ENCODE data around the gene MAG. TPM values are rescaled to one million over a fixed set of nuclear protein-coding genes. Genes with fewer than 3 reads are reported as not detected.

Gene MAG
- polyA plus RNA-seq, 3 donors = not detected

GRCh38 chr19:35294859-35295791, 3.2 kb downstream of the MAG start:
- Histone ChIP-seq H3K9ac (ENCODE audit: insufficient read depth, low read length, poor library complexity, severe bottlenecking) (no peak overlapping the region), H3K9me3 (replicated peaks in 1 of 2; ENCODE audit: control insufficient read depth in 1 of 2, insufficient read depth in 1 of 2, low read length in 2 of 2) (no peaks in the 10 kb centered on the region), H2AFZ (ENCODE audit: insufficient read depth, low read depth, low read length, poor library complexity, severe bottlenecking) (peak overlapping the region; percentile 16), H3K27me3 (ENCODE audit: control insufficient read depth in 2 of 2, insufficient read depth in 2 of 2, low read length in 2 of 2) (peaks cover 0 to 7% of the 10 kb centered on the region in 2 donors), H4K20me1 (ENCODE audit: insufficient read depth, low read length) (no peaks in the 10 kb centered on the region), H3K4me1 (ENCODE audit: control insufficient read depth in 1 of 2, insufficient read depth in 2 of 2, low read length in 2 of 2) (peaks cover 12 to 13% of the 10 kb centered on the region in 2 donors), H3K36me3 (replicated peaks in 1 of 2; ENCODE audit: control insufficient read depth in 1 of 2, insufficient read depth in 2 of 2, low read length in 2 of 2) (no peaks in the 10 kb centered on the region), H3K4me3 (replicated peaks in 1 of 3; ENCODE audit: low read depth in 2 of 3, low read length in 3 of 3) (no peak overlapping the region), H3K27ac (ENCODE audit: low read depth in 1 of 2, low read length in 2 of 2) (no peak overlapping the region), H3K79me2 (ENCODE audit: insufficient read depth, low read length) (no peaks in the 10 kb centered on the region), H3K4me2 (replicated peaks; ENCODE audit: extremely low read depth, low read length, poor library complexity, severe bottlenecking) (no peak overlapping the region)
- peaks cover 0 to 2% (median 0%) of the 10 kb centered on the region in 7 donors for H3K9me3 Mint-ChIP-seq
- H3K36me3 Mint-ChIP-seq = no peaks in the 10 kb centered on the region
- DNase-seq = no peak
- no peak for TF ChIP-seq CTCF (IDR thresholded peaks at IDR 0.05)
- WGBS (ENCODE audit: insufficient coverage) = 26% methylated on average over 21 of the region's 25 CpGs
- intact Hi-C loops (cut with micrococcal nuclease) = no loop called here
- peaks cover 10 to 17% (median 15%) of the 10 kb centered on the region in 3 donors for H3K27me3 Mint-ChIP-seq (ENCODE audit: low read depth in 3 of 3)
- H3K27ac Mint-ChIP-seq = peak overlapping the region in 1 of 7 donors; percentile 32
- H3K4me3 Mint-ChIP-seq = peak overlapping the region; percentile 25 to 58
- peaks cover 13% of the 10 kb centered on the region for H3K4me1 Mint-ChIP-seq

DNA sequence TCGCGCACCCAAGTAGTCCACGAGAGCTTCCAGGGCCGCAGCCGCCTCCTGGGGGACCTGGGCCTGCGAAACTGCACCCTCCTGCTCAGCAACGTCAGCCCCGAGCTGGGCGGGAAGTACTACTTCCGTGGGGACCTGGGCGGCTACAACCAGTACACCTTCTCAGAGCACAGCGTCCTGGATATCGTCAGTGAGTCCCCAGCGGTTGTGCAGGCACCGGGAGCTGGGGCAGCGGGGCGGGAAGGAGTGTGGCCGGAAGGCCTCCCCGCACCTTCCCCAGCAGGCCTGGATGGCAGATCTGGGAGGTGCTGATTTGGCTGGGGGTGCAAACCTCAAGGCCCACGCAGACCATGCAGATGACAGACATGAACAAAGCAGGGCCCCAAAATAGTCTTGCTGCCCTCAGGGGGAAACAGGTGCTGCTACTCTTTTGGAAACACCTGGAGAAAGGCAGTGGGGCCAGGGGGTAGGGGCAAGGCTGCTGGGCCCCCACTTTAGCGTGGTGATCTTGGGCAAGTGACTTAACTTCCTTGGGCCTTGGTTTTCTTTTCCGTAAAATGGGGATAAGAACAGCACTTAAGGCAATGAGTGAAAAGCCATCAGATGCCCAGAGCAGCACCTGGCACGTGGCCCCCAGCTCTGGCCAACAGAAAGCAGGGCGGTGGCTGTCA, 4.0 kb downstream of the MAG start:
- Histone ChIP-seq H3K9me3 (replicated peaks in 1 of 2; ENCODE audit: control insufficient read depth in 1 of 2, insufficient read depth in 1 of 2, low read length in 2 of 2) (no peaks in the 10 kb centered on the region), H3K27ac (ENCODE audit: low read depth in 1 of 2, low read length in 2 of 2) (no peak overlapping the region), H2AFZ (ENCODE audit: insufficient read depth, low read depth, low read length, poor library complexity, severe bottlenecking) (peak overlapping the region; percentile 16), H3K4me2 (replicated peaks; ENCODE audit: extremely low read depth, low read length, poor library complexity, severe bottlenecking) (peak overlapping the region; percentile 1), H3K4me3 (replicated peaks in 1 of 3; ENCODE audit: low read depth in 2 of 3, low read length in 3 of 3) (no peak overlapping the region), H3K36me3 (replicated peaks in 1 of 2; ENCODE audit: control insufficient read depth in 1 of 2, insufficient read depth in 2 of 2, low read length in 2 of 2) (no peaks in the 10 kb centered on the region), H3K4me1 (ENCODE audit: control insufficient read depth in 1 of 2, insufficient read depth in 2 of 2, low read length in 2 of 2) (peaks cover 12 to 13% of the 10 kb centered on the region in 2 donors), H4K20me1 (ENCODE audit: insufficient read depth, low read length) (no peaks in the 10 kb centered on the region), H3K27me3 (ENCODE audit: control insufficient read depth in 2 of 2, insufficient read depth in 2 of 2, low read length in 2 of 2) (peaks cover 0 to 7% of the 10 kb centered on the region in 2 donors), H3K9ac (ENCODE audit: insufficient read depth, low read length, poor library complexity, severe bottlenecking) (no peak overlapping the region), H3K79me2 (ENCODE audit: insufficient read depth, low read length) (no peaks in the 10 kb centered on the region)
- H3K27ac Mint-ChIP-seq = peak overlapping the region in 1 of 7 donors; percentile 32
- peaks cover 13% of the 10 kb centered on the region for H3K4me1 Mint-ChIP-seq
- 5% methylated on average over 18 of the region's 24 CpGs for WGBS (ENCODE audit: insufficient coverage)
- DNase-seq = peak in 1 of 3 donors; percentile 12
- no peaks in the 10 kb centered on the region for H3K36me3 Mint-ChIP-seq
- peak overlapping the region; percentile 25 to 58 for H3K4me3 Mint-ChIP-seq
- intact Hi-C loops (cut with micrococcal nuclease) = no loop called here
- H3K27me3 Mint-ChIP-seq (ENCODE audit: low read depth in 3 of 3) = peaks cover 8 to 14% (median 14%) of the 10 kb centered on the region in 3 donors
- no peak for TF ChIP-seq CTCF (IDR thresholded peaks at IDR 0.05)
- no peaks in the 10 kb centered on the region for H3K9me3 Mint-ChIP-seq

Measured in CD14-positive monocyte (primary cell).